SK-N-MC (cell line): ENCODE results near the gene PTPN4.

Source experiments
- EZH2 ChIP-seq: fragments of 200-600 bp; sonication (generic); IDR thresholded peaks from one replicate; pipeline ENCODE4 v1.6.1; 2017; ENCODE audit warnings: antibody characterized with exemption
- POLR2AphosphoS5 ChIP-seq: IDR thresholded peaks from 2 replicates; pipeline ENCODE4 v1.6.1; 2012; ENCODE audit warnings: mild to moderate bottlenecking, low read depth, low read length, borderline replicate concordance

DNA sequence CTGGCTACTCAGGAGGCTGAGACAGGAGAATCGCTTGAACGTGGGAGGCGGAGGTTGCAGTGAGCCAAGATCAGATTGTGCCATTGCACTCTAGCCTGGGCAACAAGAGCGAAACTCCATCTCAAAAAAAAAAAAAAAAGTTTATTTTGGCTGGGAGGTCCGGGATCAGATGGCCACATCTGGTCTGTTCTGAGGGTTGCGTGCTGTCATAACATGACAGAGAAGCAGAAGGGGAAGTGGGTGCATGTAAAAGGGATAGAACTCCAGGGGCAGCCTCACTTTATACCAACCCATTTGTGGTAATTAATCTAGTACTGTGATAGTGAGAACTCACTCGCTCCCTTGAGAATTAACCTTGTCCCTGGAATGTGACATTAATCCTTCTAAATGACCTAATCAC is 101.2 kb downstream of the PTPN4 start:
- TF ChIP-seq POLR2AphosphoS5, result no peak
- no peak for TF ChIP-seq EZH2
